ENCODE data around the gene DNMBP.
"Not testable (repeated sequence)": the region's sequence is repeated elsewhere in the genome, so short reads cannot be mapped to it uniquely, and the experiment has no call there.

DNMBP gene

DNA sequence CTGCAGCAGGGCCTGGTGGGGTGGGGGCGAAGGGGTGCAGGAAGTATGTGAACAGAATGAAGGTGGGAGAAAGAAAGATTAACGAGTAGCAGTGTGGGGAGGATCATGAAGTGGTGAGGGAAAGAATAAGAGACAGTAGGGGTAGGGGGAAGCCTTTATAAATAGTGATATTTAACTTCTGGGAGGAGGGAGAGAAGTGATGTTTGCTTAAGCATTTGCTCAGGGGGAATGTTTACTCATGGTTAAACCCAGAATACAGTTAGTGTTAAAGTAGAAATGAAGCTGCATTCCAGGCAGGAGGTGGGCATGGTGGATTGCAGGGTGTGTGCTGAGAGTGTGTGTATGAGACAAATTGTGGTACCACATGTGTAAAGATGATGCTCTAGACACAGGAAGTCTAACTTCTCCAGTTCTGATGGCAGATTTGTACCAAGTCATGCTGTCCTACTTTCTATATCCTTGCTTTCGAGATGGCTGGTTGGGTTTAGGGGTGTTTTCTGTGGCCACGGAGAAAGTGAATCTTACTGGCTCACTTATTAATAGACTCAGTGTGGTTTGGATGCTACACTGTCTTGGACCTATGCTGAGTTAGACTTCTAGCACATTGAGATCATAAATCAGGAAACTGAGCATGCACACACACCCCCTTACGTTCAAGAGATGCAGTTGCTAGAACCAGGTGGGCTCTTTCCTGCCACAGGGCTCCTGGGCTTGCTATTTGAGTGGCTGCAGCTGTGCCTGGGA, 10.6 kb upstream of the DNMBP start:
- no peak for DNase-seq (ENCODE audit: extremely low read depth in 1 of 2, low read depth in 1 of 2)

DNA sequence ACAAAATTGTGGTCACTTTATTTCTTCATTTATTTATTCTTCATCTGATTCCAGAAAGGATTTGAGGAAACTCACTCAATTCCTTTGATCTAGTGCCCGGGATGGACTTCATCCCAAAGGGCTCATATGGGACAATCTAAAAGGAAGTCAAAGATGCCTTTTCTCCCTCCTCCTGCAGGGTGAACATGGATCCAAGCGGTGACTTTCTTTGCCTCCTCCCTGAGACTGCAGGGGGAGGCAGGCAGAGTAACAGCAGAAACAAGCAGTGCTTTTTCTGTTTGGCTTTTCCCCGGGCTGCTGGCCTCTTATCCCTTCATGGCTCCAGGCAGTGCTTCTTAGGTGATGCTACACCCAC, 10.0 kb upstream of the DNMBP start:
- DNase-seq (ENCODE audit: extremely low read depth in 1 of 2, low read depth in 1 of 2) = no peak

DNA sequence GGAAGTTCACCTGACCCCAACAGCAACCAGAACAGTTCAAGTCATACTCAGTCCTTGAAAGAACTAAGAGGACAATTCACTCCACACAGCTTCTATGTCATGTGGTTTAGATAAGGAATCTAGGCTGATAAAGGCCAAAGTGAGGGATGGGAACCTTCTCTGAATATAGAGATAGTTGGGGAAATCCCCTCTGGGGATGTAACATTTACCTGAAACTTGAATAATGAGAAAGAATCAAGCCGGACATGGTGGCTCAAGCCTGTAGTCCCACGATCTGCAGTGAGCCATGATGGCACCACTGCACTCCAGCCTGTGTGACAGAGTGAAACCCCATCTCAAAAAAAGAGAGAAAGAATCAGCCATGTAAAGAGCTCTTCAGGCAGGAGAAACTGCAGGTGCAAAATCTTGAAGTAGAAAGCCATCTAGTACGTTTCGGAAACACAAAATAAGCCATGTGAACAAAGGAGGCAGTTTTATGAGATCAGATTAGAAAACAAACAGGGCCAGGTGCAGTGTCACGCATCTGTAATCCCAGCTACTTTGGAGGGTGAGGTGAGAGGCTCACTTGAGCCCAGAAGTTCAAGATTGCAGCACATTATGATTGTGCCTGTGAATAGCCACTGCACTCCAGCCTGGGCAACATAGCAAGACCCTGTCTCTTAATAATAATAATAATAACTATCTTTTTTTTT, 4.5 kb upstream of the DNMBP start:
- DNase-seq (ENCODE audit: extremely low read depth in 1 of 2, low read depth in 1 of 2) = no peak

DNA sequence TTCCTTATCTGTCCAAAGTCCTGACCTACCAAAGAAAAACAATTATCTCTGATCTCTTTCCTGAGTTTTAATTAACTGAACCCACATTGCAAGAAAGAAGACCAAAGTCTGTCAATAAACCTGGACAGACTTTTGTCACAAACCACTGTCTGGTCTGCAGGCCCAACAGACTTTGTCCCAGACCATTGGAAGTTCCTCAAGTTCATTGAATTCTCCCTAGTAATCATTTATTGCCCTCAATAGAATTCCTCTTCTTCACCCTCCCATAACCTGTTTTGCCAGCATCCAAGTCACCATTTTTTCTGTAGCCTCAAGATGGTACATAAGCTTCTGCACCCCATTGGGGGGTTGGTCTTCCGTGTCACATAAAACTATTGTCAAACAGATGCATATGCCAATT, 3.9 kb upstream of the DNMBP start:
- no peak for DNase-seq (ENCODE audit: extremely low read depth in 1 of 2, low read depth in 1 of 2)

DNA sequence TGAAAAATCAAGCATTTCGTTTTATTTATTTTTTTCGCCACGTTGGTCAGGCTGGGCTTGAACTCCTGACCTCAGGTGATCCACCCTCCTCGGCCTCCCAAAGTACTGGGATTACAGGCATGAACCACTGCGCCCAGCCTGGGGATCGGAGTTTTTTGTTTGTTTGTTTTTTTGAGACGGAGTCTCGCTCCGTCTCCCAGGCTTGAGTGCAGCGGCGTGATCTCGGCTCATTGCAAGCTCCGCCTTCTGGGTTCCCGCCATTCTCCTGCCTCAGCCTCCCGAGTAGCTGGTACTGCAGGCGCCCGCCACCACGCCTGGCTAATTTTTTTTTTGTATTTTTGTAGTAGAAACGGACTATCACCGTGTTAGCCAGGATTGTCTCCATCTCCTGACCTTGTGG, 2.2 kb upstream of the DNMBP start:
- not testable (repeated sequence) for DNase-seq (ENCODE audit: extremely low read depth in 1 of 2, low read depth in 1 of 2)

DNA sequence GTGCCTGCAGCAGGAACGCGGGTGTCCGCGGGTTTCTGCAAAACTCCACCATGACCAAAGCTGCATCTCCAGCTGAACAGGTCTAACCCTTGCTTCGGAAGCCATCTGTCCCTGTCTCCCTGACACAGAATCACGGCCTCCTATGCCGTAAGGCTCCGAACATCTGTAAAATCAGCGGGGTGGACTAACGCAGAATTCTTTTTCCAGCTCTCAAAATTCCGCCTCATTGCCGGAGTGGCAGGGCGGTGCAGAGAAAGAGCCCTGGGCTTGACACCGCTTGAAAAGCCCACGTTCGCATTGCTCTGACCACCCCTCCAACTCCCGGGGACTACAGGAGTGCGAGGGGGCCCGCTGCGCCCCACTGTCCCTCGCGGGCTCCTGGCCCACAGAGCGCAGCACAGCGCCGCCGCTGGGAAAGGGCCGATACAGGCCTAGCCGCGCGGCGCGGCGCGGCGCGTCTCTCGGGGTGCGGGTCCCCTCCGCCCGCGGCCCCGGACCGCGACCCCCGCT, 409 bp downstream of the DNMBP start:
- peak in 1 of 2 donors; percentile 3 for DNase-seq (ENCODE audit: extremely low read depth in 1 of 2, low read depth in 1 of 2)

DNA sequence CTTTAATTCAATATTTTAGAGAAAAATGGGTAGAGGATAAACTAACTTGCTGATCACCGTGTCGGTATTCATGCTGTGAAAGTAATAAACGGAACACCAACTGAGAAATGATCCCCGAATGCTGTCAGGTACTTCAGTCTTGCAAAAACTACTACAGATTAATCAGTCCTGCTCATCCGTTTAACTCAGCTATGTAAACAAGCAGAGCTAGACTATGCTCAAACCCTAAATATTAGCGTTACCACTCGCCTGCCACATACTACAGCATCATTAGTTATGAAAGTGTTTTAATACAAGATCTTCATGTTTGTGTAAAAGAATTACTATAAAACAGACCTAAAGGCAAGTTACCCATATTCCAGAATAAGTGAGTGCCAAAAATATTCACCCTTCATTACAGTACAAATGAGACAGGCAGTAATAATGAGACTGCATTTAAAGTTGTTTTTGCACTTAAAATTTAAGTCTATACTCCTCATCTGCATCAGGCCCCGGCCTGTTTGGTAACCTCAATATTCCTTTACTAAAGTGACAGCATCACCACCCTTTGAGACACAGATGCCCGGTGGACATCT, 952 bp downstream of the DNMBP start:
- no peak for DNase-seq (ENCODE audit: extremely low read depth in 1 of 2, low read depth in 1 of 2)

DNA sequence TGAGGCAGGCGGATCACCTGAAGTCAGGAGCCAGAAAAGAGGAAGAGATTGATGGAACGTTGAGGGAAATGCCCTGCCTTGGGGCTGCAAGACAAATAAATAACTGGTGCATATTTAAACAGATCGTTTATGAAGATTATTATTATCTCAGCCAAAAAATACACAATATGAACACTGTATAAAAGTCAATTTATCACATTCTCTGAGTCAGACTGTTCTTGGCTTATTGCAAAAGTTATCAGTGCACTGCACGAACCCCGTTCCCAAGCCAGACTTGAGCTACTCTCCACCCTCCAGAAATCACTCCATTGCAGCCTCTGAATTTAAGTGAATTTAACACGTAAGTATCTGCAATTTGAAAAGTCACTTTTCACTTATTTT, 1.6 kb downstream of the DNMBP start:
- no peak for DNase-seq (ENCODE audit: extremely low read depth in 1 of 2, low read depth in 1 of 2)

DNA sequence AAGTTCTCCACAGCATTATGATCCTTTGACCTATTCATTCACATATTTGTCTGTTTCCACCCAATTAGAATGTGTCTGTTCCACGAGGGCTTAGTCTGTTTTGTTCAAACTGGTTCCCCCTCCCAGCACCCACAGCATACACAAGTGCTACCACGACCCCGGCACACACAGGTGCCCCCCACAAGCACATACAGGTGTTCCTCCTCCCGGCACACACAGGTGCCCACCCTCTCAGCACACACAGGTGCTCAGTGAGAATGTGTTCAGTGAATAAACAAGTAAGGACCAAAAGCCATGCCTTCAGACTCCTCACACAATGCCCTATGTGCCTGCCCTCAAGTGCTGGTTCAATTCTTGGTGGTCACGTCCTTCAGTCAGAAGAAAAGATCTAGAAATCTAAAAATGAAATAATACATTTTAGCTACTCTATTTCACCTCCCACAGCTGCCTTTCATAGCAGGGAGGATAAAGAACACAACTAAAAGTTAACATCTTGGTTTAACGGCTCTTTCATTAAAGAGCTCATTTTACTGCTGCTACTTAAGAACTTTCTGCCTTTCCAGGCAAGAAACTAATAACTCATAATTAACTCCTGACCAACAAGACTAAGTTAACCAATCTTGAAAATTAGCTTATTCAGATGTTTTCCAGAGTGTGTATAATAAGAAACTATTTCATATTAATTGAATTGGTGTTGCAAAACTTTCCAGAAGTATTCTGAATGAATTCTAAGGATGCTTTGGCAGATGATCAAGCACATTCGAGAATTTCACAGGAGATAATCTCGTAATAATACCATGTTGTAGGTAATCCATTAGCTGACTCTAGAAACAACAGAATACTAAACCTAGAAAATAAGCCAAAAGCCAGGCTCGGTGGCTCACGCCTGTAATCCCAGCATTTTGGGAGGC, 2.3 kb downstream of the DNMBP start:
- DNase-seq (ENCODE audit: extremely low read depth in 1 of 2, low read depth in 1 of 2) = no peak

DNA sequence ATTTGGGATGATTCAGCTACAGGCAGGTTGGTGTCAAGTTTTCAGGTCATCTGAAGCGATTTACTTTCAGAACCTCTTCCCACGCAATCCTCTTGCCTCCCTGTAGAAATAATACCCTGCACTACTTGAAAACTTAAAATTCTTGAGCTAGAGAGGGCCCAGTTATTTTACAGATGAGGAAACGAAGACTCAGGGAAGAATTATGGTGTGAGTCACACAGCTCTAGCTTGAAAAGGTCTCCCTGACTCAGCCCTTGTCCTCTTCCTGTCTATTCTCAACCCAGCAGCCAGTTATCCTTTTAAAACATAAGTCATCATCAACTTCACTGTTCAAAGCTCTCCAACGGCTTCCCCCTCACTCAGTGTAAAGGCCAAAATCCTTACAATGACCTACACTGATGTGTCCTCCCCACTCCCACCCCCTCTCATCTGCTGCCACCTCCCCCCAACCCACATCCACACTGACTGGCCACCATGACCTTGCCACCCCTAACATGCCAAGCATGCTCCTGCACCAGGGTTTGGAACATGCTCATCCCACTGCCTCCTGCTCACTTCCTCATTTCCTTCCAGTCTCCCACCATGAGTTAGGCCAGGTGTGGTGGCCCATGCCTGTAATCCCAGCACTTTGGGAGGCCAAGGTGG, 3.4 kb downstream of the DNMBP start:
- DNase-seq (ENCODE audit: extremely low read depth in 1 of 2, low read depth in 1 of 2) = no peak

DNA sequence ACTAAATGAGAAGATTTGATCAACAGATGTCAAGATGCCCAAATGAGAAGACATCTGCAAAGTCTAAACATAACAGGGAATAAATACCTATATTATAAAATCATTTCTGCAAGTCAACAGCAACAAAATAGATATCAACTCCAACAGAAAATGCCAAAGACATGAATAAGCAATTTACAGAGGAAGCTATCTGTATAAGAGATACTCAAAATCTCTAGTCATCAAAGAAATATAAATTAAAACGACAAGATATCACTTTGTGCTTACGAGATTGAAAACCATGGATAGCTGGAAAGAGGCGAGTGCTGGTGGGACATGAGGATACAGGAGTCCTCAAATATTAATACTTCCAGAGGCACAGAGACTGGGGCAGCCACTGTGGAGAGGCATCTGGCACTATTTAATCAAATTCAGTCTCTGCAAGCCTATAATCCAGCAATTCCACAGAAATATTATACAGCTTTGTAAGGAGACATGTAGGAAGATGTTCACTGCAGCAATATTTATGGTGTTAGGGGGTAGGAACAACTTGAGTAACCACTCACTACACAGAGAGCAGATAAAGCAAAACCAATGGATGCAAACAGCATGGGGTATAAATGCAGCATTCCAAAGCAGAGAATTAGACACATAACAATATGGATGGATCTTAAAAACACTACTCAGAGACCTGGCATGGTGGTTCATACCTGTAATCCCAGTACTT, 4.8 kb downstream of the DNMBP start:
- DNase-seq (ENCODE audit: extremely low read depth in 1 of 2, low read depth in 1 of 2) = no peak

DNA sequence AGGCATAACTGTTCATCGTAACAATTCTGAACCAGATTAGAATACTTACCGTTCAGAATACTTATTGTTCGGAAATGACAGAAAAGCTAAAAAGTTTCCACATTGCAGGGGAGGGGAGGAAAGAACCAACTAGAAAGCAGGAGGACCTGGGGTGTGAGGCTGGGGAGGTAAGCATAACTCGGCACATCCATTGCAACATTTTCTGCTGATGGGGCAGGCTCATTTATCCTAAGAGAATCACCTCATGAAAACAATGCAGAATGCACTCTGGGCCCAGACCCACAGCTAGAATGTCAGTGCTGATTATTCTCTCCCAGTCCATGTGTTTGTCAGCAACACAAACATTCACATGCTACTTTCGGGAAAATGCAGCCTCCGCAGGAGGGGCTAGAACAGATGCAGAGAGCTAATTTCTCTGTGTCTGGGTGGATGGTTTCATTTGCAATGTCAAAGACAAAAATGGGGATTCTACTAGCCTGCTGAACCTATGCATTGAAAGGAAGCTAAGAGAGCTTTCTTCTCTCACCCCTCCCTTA, 9.6 kb downstream of the DNMBP start:
- no peak for DNase-seq (ENCODE audit: extremely low read depth in 1 of 2, low read depth in 1 of 2)

DNA sequence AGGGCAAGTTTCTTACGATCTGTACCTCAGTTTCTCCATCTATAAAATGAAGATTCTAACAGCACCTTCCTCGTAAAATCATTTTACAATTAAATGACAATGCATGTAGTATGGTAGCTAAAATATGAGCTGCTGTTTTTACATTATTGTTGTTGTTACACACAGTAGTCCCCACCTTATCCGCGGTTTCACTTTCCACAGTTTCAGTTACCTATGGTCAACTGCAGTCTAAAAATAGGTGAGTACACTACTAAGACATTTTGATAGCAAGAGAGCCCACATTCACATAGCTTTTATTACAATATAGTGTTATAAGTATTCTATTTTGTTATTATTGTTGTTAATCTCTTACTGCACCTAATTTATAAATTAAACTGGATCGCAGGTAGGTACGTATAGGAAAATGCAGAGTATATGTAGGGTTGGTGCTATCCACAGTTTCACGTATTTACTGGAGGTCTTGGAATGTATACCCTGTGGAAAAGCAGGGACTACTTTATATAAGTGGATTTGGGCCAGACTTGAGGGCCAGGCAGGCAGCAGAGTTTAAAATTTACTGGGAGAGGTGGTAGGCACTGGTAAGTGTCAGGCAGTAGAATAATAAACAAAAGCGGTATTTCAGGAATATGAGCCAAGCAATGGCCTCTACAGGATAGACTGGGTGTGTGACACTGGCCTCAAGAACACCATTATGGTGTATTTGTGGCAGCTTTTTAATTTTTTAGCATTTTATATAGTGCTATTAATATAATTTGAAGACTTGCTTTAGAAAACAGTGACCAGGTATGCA, 10.2 kb downstream of the DNMBP start:
- no peak for DNase-seq (ENCODE audit: extremely low read depth in 1 of 2, low read depth in 1 of 2)

DNA sequence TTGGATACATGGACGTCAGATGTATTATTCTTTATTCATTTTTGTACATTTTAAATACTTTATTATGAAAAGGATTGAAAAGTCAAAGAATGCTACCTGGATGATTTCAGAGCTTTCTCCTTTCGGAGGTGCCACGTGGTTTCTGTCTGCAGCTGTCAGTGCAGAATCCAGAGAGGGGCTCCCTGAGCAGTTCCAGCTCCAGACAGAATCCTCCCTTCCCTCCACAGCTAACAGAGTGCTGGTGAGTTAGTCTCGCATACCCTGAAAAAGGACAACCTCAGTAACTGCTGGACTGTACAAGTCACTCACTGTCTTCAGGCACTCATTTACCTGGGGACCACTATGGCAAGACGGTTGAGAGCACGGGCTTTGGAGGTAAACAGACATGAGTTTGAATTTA, 10.9 kb downstream of the DNMBP start:
- no peak for DNase-seq (ENCODE audit: extremely low read depth in 1 of 2, low read depth in 1 of 2)

DNA sequence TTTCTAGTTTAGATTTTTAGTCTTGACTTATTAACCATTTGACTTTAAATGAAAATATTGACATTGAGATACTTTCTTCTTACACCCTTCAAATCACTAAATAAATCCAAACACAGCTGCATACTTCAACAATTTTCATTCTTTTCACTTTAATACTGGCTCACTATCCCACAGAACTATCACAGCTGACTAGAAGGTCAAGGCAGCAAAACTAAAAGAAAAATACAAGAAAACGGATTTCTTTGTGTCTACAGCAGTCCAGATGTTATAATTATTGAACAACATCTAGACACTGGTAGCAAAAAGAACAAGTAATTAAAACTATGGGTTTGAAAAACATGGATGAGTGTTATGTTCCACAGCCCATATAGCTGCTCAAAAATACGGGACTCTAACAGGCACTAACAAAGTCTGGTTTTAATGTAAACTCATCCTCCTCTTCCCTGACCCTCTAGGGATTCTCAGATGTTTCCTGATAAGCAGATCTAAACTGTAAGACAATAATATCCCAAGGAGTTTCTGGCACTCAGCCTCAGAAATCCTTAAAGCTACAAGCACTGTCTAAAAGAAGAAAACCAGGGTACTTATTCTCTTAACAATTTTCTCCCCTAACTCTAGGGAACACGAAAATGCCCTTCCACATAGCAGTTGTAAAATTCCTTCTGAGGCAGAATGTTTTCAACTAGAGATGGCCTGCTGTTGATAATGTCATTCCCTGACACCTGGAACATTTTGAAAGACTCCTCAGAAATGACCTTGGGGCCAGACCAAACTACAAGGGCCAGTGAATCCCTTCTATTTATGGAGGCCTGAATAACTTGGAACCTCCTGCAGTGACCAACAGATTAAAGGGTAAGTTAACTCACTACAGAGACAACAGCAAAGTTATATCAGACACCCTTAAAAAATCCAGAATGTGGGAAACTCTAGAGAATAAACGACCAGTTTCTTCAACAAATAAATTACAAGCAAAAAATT, 12.8 kb downstream of the DNMBP start:
- no peak for DNase-seq (ENCODE audit: extremely low read depth in 1 of 2, low read depth in 1 of 2)

DNA sequence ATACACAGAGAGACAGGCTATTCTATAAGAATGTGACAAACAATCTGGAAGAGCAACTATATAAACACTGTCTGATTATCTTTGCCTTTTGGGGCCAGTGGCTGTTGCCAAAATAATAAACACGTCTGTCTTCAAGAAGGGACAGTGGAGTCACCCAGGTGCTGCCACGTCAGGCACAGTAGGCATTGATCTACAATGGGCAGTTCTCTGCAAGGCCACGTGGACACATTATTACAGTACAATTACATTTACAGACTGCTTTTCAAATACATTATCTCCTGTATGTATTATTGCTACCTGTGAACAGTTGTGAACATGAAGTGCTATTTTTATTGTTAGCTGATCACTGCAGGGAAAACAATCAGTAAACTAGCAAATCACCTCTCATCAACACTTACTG, 14.0 kb downstream of the DNMBP start:
- DNase-seq (ENCODE audit: extremely low read depth in 1 of 2, low read depth in 1 of 2) = no peak

DNA sequence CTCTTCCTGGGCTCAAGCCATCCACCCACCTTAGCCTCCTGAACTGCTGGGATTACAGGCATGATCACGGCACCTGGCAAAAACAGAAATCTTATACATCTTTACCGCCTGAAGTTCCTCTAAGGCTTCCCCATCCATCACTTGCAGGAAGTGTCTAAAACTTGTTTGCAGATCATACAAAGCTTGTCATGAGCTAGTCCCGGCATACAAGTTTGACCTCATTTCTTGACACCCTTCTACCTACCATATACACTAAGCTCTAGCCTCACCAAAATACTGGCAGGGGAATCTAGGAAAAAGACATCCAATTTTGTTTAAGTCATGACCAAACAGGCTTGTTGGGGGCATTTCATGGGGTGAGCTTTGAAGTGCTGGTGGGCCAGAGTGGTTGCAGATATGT, 14.5 kb downstream of the DNMBP start:
- DNase-seq (ENCODE audit: extremely low read depth in 1 of 2, low read depth in 1 of 2) = no peak

DNA sequence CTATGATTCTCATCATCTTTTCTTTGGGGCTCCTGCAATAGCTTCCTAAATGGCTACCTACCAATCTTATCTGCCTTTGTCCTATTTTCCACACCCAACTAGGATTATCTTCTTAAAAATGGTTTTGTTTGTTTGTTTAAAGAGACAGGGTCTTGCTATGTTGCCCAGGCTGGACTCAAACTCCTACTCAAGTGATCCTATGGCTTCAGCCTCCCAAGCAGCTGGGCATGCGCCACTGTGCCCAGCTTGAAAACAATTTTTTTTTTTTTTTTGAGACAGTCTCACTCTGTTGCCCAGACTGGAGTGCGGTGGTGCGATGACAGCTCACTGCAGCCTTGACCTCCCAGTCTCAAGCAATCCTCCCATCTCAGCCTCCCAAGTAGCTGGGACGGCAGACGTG, 14.9 kb downstream of the DNMBP start:
- no peak for DNase-seq (ENCODE audit: extremely low read depth in 1 of 2, low read depth in 1 of 2)
